Loucy (cell line): ENCODE results near the gene CALHM2.

ENCODE experiments used
- CTCF ChIP-seq: fragments of 200-600 bp; sonication (generic); conservative IDR thresholded peaks from 2 replicates; pipeline ENCODE4 v1.5.1; 2014; ENCODE audit warnings: mild to moderate bottlenecking, antibody characterized with exemption, low read length
- EZH2phosphoT487 ChIP-seq: fragments of 200-600 bp; IDR thresholded peaks from 2 replicates; pipeline ENCODE4 v1.6.1; 2018; ENCODE audit warnings: antibody characterized with exemption, mild to moderate bottlenecking, moderate library complexity, borderline replicate concordance

DNA sequence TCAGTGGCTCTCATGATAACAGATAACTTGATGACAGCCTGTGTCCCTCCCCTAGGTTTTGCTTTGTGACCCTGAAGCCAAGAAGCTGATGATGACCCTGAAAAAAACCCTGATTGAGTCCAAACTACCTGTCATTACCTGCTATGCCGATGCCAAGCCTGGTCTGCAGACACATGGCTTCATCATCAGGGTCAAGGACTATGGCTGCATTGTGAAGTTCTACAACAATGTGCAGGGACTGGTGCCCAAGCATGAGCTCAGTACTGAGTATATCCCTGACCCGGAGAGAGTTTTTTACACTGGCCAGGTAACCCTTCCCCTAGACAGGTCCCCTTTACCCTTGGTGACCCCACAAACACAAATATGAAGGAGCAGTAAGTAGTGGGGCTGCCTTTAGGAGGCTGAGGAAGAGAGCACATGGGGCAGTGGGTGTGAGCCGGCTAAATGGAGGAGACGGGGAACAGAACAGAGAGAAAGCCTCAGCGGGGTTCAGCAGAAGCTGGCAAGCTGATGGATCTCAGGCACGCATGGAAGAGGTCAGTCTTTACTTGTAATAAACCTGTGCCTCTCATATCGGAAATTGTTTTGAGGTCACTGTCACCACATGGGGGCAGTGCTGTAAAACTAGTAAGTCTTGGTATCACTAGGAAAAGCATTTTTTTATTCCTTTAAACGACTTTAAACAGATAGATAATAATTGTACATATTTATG is 35.6 kb downstream of the CALHM2 start:
- TF ChIP-seq CTCF (peak; percentile 83), EZH2phosphoT487 (no peak)
